ENCODE measurements around the gene PARD3B. TPM values are rescaled to one million over a fixed set of nuclear protein-coding genes. Genes with fewer than 3 reads are reported as not detected.

PARD3B gene
- total RNA-seq, 1 donor from 2014 or later, result 23.8 TPM

DNA sequence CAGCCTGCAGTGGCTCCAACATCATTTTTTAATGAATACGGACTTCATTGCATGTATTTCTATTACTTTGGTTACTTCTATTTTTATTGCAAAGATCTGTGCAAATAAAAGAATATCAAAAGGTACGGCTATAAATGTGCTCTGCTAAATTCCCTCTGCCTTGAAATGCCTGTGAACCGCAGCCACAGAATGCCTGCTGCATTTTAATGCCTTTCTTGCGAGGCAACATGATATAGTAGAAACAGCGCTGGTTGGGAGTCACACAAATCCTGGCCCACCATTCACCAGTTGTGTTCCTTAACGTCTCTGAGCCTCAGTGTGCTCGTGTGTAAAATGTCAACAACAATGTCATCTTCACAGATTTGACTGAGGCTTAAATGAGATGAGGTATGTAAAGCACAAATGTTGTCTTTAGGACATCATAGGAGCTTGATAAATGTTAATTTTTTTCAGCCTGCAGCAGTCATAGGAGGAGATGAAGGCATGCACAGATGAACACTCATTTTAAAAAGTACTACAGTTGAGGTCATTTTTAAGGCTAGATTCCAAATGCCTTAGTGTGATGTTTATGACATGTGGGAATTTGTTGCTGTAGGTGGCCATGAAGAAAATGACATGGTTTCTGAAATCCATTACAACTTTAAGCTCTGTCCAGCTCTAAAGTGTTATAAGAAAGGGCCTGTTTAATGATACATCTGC is 949.4 kb downstream of the PARD3B start:
- H3K27ac ChIP-seq, result no peak overlapping the region
- no peaks in the 10 kb centered on the region for H3K36me3 ChIP-seq
- H3K27me3 ChIP-seq (ENCODE audit: low read depth), result no peaks in the 10 kb centered on the region
- no peaks in the 10 kb centered on the region for H3K4me1 ChIP-seq
- intact Hi-C loops (cut with DNase I), result no loop called here
- TF ChIP-seq CTCF (IDR thresholded peaks at IDR 0.05), result no peak
- ATAC-seq, result no peak
- H3K4me3 ChIP-seq, result no peak overlapping the region
- H3K9me3 ChIP-seq, result no peaks in the 10 kb centered on the region
- no peak for DNase-seq

GRCh38 chr2:205495819-205496218 is 950.5 kb downstream of the PARD3B start:
- DNase-seq (no peak), ATAC-seq (no peak)
- intact Hi-C loops (cut with DNase I), result no loop called here
- no peaks in the 10 kb centered on the region for H3K4me1 ChIP-seq
- TF ChIP-seq CTCF (IDR thresholded peaks at IDR 0.05), result no peak
- H3K9me3 ChIP-seq, result no peaks in the 10 kb centered on the region
- no peak overlapping the region for H3K4me3 ChIP-seq
- H3K27me3 ChIP-seq (ENCODE audit: low read depth), result no peaks in the 10 kb centered on the region
- peaks cover 6% of the 10 kb centered on the region for H3K36me3 ChIP-seq
- H3K27ac ChIP-seq, result no peak overlapping the region

GRCh38 chr2:205496370-205496769 is 951.1 kb downstream of the PARD3B start:
- Histone ChIP-seq H3K9me3 (no peaks in the 10 kb centered on the region), H3K27me3 (ENCODE audit: low read depth) (no peaks in the 10 kb centered on the region), H3K4me1 (no peaks in the 10 kb centered on the region), H3K27ac (no peak overlapping the region), H3K36me3 (peaks cover 6% of the 10 kb centered on the region), H3K4me3 (no peak overlapping the region)
- ATAC-seq (no peak), DNase-seq (no peak)
- intact Hi-C loops (cut with DNase I), result no loop called here
- TF ChIP-seq CTCF (IDR thresholded peaks at IDR 0.05), result no peak

- no peak for DNase-seq
- TF ChIP-seq CTCF (IDR thresholded peaks at IDR 0.05), result no peak
- no peak for ATAC-seq
- Histone ChIP-seq H3K27ac (no peak overlapping the region), H3K27me3 (ENCODE audit: low read depth) (no peaks in the 10 kb centered on the region), H3K9me3 (no peaks in the 10 kb centered on the region), H3K4me1 (no peaks in the 10 kb centered on the region), H3K36me3 (peaks cover 6% of the 10 kb centered on the region), H3K4me3 (no peak overlapping the region)
- intact Hi-C loops (cut with DNase I), result no loop called here
Observed at GRCh38 chr2:205496772-205497171, 951.5 kb downstream of the PARD3B start.

- Histone ChIP-seq H3K9me3 (no peaks in the 10 kb centered on the region), H3K4me1 (no peaks in the 10 kb centered on the region), H3K36me3 (peaks cover 6% of the 10 kb centered on the region), H3K27ac (no peak overlapping the region), H3K27me3 (ENCODE audit: low read depth) (no peaks in the 10 kb centered on the region), H3K4me3 (no peak overlapping the region)
- no peak for ATAC-seq
- no peak for DNase-seq
- intact Hi-C loops (cut with DNase I), result no loop called here
- no peak for TF ChIP-seq CTCF (IDR thresholded peaks at IDR 0.05)
Observed at GRCh38 chr2:205499006-205499405, 953.7 kb downstream of the PARD3B start.

Data from lower lobe of right lung (tissue), 2 donors.